ENCODE measurements around the gene FRMD6.

Gene FRMD6

DNA sequence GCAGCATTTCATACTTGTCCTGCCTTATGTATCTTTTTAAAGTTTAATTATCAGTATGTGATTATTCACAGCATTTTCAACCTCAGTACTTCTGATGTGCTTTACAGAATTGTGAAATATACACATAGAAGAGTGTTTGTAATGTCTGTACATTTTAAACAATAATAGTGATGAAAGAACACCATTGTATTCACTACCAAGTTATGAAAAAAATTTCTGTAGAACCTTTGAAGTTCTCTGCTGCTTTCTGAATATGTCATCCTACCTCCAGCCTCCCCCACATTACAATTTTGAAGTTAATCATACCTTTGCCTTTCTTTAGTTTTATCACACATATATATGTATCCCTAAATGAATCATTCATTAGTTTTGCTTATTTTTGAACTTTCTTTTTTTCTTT, 24.8 kb downstream of the FRMD6 start:
- no peak overlapping the region for H3K27ac ChIP-seq (ENCODE audit: low read length)
- no peaks in the 10 kb centered on the region for H3K9me3 ChIP-seq (ENCODE audit: control insufficient read depth, low read depth, low read length)
- no peak overlapping the region for H3K4me3 ChIP-seq (ENCODE audit: low read length)
- H3K36me3 ChIP-seq (ENCODE audit: control insufficient read depth, low read depth, low read length): no peaks in the 10 kb centered on the region
- no peak overlapping the region for H3K9ac ChIP-seq (ENCODE audit: low read length)
- no peaks in the 10 kb centered on the region for H3K4me1 ChIP-seq (ENCODE audit: control insufficient read depth, low read depth, low read length)
- H3K27me3 ChIP-seq (ENCODE audit: control insufficient read depth, insufficient read depth, low read length): no peaks in the 10 kb centered on the region

- Histone ChIP-seq H3K27me3 (ENCODE audit: control insufficient read depth, insufficient read depth, low read length) (no peaks in the 10 kb centered on the region), H3K4me3 (ENCODE audit: low read length) (no peak overlapping the region), H3K4me1 (ENCODE audit: control insufficient read depth, low read depth, low read length) (no peaks in the 10 kb centered on the region), H3K27ac (ENCODE audit: low read length) (no peak overlapping the region), H3K36me3 (ENCODE audit: control insufficient read depth, low read depth, low read length) (no peaks in the 10 kb centered on the region), H3K9ac (ENCODE audit: low read length) (no peak overlapping the region), H3K9me3 (ENCODE audit: control insufficient read depth, low read depth, low read length) (no peaks in the 10 kb centered on the region)
Observed at GRCh38 chr14:51677266-51677665, 25.6 kb downstream of the FRMD6 start.

- Histone ChIP-seq H3K36me3 (ENCODE audit: control insufficient read depth, low read depth, low read length) (no peaks in the 10 kb centered on the region), H3K27me3 (ENCODE audit: control insufficient read depth, insufficient read depth, low read length) (no peaks in the 10 kb centered on the region), H3K27ac (ENCODE audit: low read length) (no peak overlapping the region), H3K9me3 (ENCODE audit: control insufficient read depth, low read depth, low read length) (no peaks in the 10 kb centered on the region), H3K9ac (ENCODE audit: low read length) (no peak overlapping the region), H3K4me3 (ENCODE audit: low read length) (no peak overlapping the region), H3K4me1 (ENCODE audit: control insufficient read depth, low read depth, low read length) (no peaks in the 10 kb centered on the region)
Observed at GRCh38 chr14:51677738-51678137, 26.0 kb downstream of the FRMD6 start.

DNA sequence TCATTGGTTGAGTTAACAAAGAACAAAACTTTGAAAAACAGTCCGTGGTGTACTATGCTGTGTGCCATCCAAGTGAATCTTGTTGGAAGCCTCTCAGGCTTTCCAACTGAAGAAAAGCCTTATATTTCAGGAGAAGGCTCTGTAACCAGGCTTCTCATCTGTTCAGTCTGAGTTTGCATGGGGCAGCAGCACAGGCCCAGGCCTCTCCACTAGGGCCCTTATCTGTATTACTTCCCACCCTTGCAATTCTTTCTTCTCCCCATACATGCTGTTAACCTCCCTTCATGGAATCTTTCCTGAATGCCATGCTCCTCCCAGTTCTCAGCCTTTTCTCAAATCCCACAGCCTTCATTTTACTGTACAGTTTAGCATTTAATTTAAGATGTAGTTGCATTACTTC, 28.3 kb downstream of the FRMD6 start:
- Histone ChIP-seq H3K36me3 (ENCODE audit: control insufficient read depth, low read depth, low read length) (no peaks in the 10 kb centered on the region), H3K27me3 (ENCODE audit: control insufficient read depth, insufficient read depth, low read length) (no peaks in the 10 kb centered on the region), H3K4me1 (ENCODE audit: control insufficient read depth, low read depth, low read length) (no peaks in the 10 kb centered on the region), H3K27ac (ENCODE audit: low read length) (no peak overlapping the region), H3K9me3 (ENCODE audit: control insufficient read depth, low read depth, low read length) (no peaks in the 10 kb centered on the region), H3K9ac (ENCODE audit: low read length) (no peak overlapping the region), H3K4me3 (ENCODE audit: low read length) (no peak overlapping the region)

DNA sequence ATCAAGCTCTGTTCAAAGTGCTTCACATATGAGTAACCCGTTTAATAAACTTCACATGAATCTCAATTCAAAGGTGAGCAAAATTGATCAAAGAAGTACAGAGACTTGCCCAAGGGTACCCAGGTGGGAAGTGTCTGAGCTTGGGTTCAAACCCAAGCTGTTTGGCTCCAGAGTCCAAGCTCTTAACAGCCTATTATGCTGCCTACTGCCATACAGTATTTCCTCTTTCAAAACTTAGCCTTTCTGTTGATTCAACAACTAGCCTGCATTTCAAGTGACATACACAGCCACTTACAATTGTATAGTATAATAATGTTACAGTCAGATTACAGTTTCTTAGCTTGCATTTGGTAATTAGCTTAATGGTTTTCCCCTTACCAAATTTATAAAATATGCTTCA, 29.7 kb downstream of the FRMD6 start:
- Histone ChIP-seq H3K4me3 (ENCODE audit: low read length) (no peak overlapping the region), H3K4me1 (ENCODE audit: control insufficient read depth, low read depth, low read length) (no peaks in the 10 kb centered on the region), H3K9me3 (ENCODE audit: control insufficient read depth, low read depth, low read length) (no peaks in the 10 kb centered on the region), H3K36me3 (ENCODE audit: control insufficient read depth, low read depth, low read length) (no peaks in the 10 kb centered on the region), H3K27me3 (ENCODE audit: control insufficient read depth, insufficient read depth, low read length) (no peaks in the 10 kb centered on the region), H3K9ac (ENCODE audit: low read length) (no peak overlapping the region), H3K27ac (ENCODE audit: low read length) (no peak overlapping the region)

DNA sequence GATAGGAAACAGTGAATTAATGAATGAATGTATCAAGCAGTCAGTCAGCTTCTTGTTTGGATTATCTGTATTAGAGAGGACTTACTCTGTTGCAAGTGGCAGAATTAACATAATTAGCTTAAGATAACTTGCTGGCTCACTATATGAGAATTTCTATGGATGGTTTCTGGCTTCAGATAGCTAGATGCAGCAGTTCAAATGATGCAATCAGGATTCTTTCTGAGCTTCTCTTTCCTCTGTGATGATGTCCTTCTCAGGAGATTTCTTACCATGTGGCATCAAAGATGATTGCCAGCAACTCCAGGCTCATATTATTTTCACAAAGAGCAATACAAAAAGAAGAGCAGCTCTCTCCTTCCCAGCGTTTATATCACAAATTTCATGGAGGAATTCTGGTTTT, 30.7 kb downstream of the FRMD6 start:
- Histone ChIP-seq H3K36me3 (ENCODE audit: control insufficient read depth, low read depth, low read length) (no peaks in the 10 kb centered on the region), H3K4me3 (ENCODE audit: low read length) (no peak overlapping the region), H3K4me1 (ENCODE audit: control insufficient read depth, low read depth, low read length) (no peaks in the 10 kb centered on the region), H3K27ac (ENCODE audit: low read length) (no peak overlapping the region), H3K27me3 (ENCODE audit: control insufficient read depth, insufficient read depth, low read length) (no peaks in the 10 kb centered on the region), H3K9me3 (ENCODE audit: control insufficient read depth, low read depth, low read length) (no peaks in the 10 kb centered on the region), H3K9ac (ENCODE audit: low read length) (no peak overlapping the region)

DNA sequence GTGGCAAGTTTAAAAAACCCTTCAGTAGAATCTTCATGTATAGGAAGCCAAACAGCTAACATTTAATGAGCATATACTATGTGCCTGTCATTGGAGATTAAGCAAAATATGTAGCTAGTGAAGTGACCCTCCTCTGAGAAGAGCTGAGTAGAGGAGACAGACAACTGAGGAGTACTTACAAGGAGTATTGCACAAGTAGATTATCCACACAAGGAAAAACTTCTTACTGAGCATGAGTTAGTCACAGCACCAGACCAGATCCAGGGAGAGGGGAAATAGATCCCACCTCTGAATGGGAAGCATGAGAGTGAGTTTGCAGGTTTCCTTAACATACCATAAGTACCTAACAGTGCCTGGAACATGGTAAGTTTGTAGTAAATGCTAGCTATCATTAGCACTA, 33.0 kb downstream of the FRMD6 start:
- H3K36me3 ChIP-seq (ENCODE audit: control insufficient read depth, low read depth, low read length): no peaks in the 10 kb centered on the region

DNA sequence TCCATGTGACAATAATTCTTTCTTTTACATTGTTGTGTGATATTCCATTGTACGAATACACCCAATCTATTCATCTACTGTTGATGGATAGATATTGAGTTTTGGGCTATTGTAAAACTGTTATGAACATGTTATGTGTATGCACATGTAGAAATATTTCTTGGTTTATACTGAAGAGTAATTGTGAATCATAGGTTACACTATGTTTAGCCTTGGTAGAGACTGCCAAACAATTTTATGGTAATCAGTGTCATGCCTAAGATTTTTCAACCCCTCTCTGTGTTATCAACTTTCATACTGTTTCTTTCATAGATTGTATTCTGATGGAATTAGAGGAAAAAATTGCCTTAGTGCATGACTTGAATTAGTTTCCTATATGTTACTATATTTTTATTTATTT, 39.5 kb downstream of the FRMD6 start:
- Histone ChIP-seq H3K27me3 (ENCODE audit: control insufficient read depth, insufficient read depth, low read length) (no peaks in the 10 kb centered on the region), H3K4me3 (ENCODE audit: low read length) (no peak overlapping the region), H3K9ac (ENCODE audit: low read length) (no peak overlapping the region), H3K4me1 (ENCODE audit: control insufficient read depth, low read depth, low read length) (no peaks in the 10 kb centered on the region), H3K36me3 (ENCODE audit: control insufficient read depth, low read depth, low read length) (no peaks in the 10 kb centered on the region), H3K27ac (ENCODE audit: low read length) (no peak overlapping the region), H3K9me3 (ENCODE audit: control insufficient read depth, low read depth, low read length) (no peaks in the 10 kb centered on the region)

More for the DNA sequence above, 33.0 kb downstream of the FRMD6 start:
- H3K27ac ChIP-seq (ENCODE audit: low read length): no peak overlapping the region
- no peaks in the 10 kb centered on the region for H3K27me3 ChIP-seq (ENCODE audit: control insufficient read depth, insufficient read depth, low read length)
- H3K9ac ChIP-seq (ENCODE audit: low read length): no peak overlapping the region
- H3K9me3 ChIP-seq (ENCODE audit: control insufficient read depth, low read depth, low read length): no peaks in the 10 kb centered on the region
- no peak overlapping the region for H3K4me3 ChIP-seq (ENCODE audit: low read length)
- no peaks in the 10 kb centered on the region for H3K4me1 ChIP-seq (ENCODE audit: control insufficient read depth, low read depth, low read length)

DNA sequence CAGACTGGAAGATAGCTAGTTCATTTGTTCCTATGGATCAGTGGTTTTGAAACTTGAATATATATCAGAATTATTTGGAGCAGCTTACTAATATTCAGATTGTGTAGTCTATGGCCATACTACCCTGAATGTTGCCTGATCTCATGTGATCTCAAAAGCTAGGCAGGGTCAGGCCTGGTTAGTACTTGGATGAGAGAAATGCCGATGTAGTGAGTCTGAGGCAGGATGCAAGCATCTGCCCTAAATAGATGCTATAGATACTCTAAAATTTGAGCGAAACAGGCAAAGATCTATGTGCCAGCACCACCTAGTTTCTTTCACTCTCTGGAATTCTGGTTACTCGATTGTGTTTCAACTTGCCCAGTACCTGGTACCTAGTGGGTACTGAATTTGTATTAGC, 40.9 kb downstream of the FRMD6 start:
- Histone ChIP-seq H3K4me3 (ENCODE audit: low read length) (no peak overlapping the region), H3K9ac (ENCODE audit: low read length) (no peak overlapping the region), H3K27me3 (ENCODE audit: control insufficient read depth, insufficient read depth, low read length) (no peaks in the 10 kb centered on the region), H3K9me3 (ENCODE audit: control insufficient read depth, low read depth, low read length) (no peaks in the 10 kb centered on the region), H3K27ac (ENCODE audit: low read length) (no peak overlapping the region), H3K36me3 (ENCODE audit: control insufficient read depth, low read depth, low read length) (no peaks in the 10 kb centered on the region), H3K4me1 (ENCODE audit: control insufficient read depth, low read depth, low read length) (no peaks in the 10 kb centered on the region)

GRCh38 chr14:51697848-51698247, 46.1 kb downstream of the FRMD6 start:
- H3K27ac ChIP-seq (ENCODE audit: low read length): no peak overlapping the region
- H3K36me3 ChIP-seq (ENCODE audit: control insufficient read depth, low read depth, low read length): no peaks in the 10 kb centered on the region
- H3K4me1 ChIP-seq (ENCODE audit: control insufficient read depth, low read depth, low read length): peaks cover 10% of the 10 kb centered on the region
- no peaks in the 10 kb centered on the region for H3K27me3 ChIP-seq (ENCODE audit: control insufficient read depth, insufficient read depth, low read length)
- no peak overlapping the region for H3K4me3 ChIP-seq (ENCODE audit: low read length)
- no peak overlapping the region for H3K9ac ChIP-seq (ENCODE audit: low read length)
- H3K9me3 ChIP-seq (ENCODE audit: control insufficient read depth, low read depth, low read length): no peaks in the 10 kb centered on the region

GRCh38 chr14:51701951-51702350, 50.2 kb downstream of the FRMD6 start:
- Histone ChIP-seq H3K36me3 (ENCODE audit: control insufficient read depth, low read depth, low read length) (no peaks in the 10 kb centered on the region), H3K4me3 (ENCODE audit: low read length) (no peak overlapping the region), H3K9me3 (ENCODE audit: control insufficient read depth, low read depth, low read length) (no peaks in the 10 kb centered on the region), H3K4me1 (ENCODE audit: control insufficient read depth, low read depth, low read length) (peaks cover 36% of the 10 kb centered on the region), H3K9ac (ENCODE audit: low read length) (no peak overlapping the region), H3K27ac (ENCODE audit: low read length) (no peak overlapping the region), H3K27me3 (ENCODE audit: control insufficient read depth, insufficient read depth, low read length) (no peaks in the 10 kb centered on the region)

DNA sequence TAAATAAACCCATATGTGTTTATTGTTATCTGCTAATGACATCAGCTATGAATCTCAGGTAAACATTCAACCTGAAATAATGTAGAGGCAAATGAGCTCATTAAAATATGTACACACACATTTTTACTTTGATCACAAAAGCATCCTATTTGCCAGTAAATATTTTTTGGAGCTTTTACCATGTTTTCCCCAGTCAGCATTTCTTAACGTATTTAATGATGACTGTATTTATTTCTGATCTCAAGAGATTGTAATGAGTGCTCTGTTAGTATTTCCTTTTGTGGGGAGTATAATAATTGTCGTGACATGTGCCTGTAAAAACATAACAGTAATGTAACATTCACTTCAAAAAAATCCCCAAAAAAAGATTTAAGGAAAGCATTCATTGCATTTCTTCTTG, 52.1 kb downstream of the FRMD6 start:
- H3K4me3 ChIP-seq (ENCODE audit: low read length): no peak overlapping the region
- no peaks in the 10 kb centered on the region for H3K36me3 ChIP-seq (ENCODE audit: control insufficient read depth, low read depth, low read length)
- H3K27ac ChIP-seq (ENCODE audit: low read length): no peak overlapping the region

More for the DNA sequence above, 52.1 kb downstream of the FRMD6 start:
- Histone ChIP-seq H3K27me3 (ENCODE audit: control insufficient read depth, insufficient read depth, low read length) (no peaks in the 10 kb centered on the region), H3K9ac (ENCODE audit: low read length) (peak overlapping the region; percentile 21), H3K9me3 (ENCODE audit: control insufficient read depth, low read depth, low read length) (no peaks in the 10 kb centered on the region), H3K4me1 (ENCODE audit: control insufficient read depth, low read depth, low read length) (peaks cover 36% of the 10 kb centered on the region)

Data from iPS-18a (cell line).